Karpas-422 (cell line): Measurements from ENCODE around the gene CHIA. TPM values are rescaled to one million over a fixed set of nuclear protein-coding genes. Genes with fewer than 3 reads are reported as not detected.
"Not testable (repeated sequence)": the region's sequence is repeated elsewhere in the genome, so short reads cannot be mapped to it uniquely, and the experiment has no call there.

Source experiments
- DNase-seq: peaks from one replicate; pipeline ENCODE4 v3.0.0-alpha.2; 2015
- H2AFZ ChIP-seq: fragments of 200-600 bp; sonication (generic); 2 replicates; pipeline ENCODE4 v1.6.1; 2014; ENCODE audit warnings: antibody characterized with exemption, low read length, mixed read lengths
- H3K27ac ChIP-seq: fragments of 200-600 bp; sonication (generic); 2 replicates; pipeline ENCODE4 v1.5.1; 2014; ENCODE audit warnings: mild to moderate bottlenecking, low read length, moderate library complexity
- H3K27me3 ChIP-seq: fragments of 200-600 bp; sonication (generic); 2 replicates; pipeline ENCODE4 v1.6.1; 2014; ENCODE audit warnings: low read length, mixed read lengths
- H3K36me3 ChIP-seq: fragments of 200-600 bp; sonication (generic); 2 replicates; pipeline ENCODE4 v1.6.1; 2014; ENCODE audit warnings: low read length, mixed read lengths; ENCODE audit not compliant: insufficient read depth
- H3K4me1 ChIP-seq: fragments of 200-600 bp; sonication (generic); 2 replicates; pipeline ENCODE4 v1.6.1; 2014; ENCODE audit warnings: mild to moderate bottlenecking, low read length, mixed read lengths
- H3K4me2 ChIP-seq: fragments of 200-600 bp; sonication (generic); 2 replicates; pipeline ENCODE4 v1.6.1; 2014; ENCODE audit warnings: low read length, low read depth, mild to moderate bottlenecking; ENCODE audit not compliant: poor library complexity, severe bottlenecking
- H3K4me3 ChIP-seq: fragments of 200-600 bp; sonication (generic); 2 replicates; pipeline ENCODE4 v1.5.1; 2014; ENCODE audit warnings: mild to moderate bottlenecking, antibody characterized with exemption, low read length, mixed read lengths
- H3K79me2 ChIP-seq: fragments of 200-600 bp; sonication (generic); 2 replicates; pipeline ENCODE4 v1.6.1; 2014; ENCODE audit warnings: mild to moderate bottlenecking, low read length, mixed read lengths
- H3K9ac ChIP-seq: fragments of 200-600 bp; sonication (generic); 2 replicates; pipeline ENCODE4 v1.6.0; 2014; ENCODE audit warnings: low read length
- H3K9me2 ChIP-seq: fragments of 200-600 bp; sonication (generic), shearing (Covaris generic); replicated peaks from 2 replicates; pipeline ENCODE4 v1.6.0; 2014; ENCODE audit warnings: mild to moderate bottlenecking, low read length, moderate library complexity; ENCODE audit not compliant: insufficient read depth
- H3K9me3 ChIP-seq: fragments of 300-700, 200-600 bp; sonication (generic); 2 replicates; pipeline ENCODE4 v1.6.1; 2014; ENCODE audit warnings: low read length, mixed read lengths
- H4K20me1 ChIP-seq: fragments of 200-600 bp; sonication (generic); 2 replicates; pipeline ENCODE4 v1.6.1; 2014; ENCODE audit warnings: mild to moderate bottlenecking, antibody characterized with exemption, low read length, low read depth; ENCODE audit not compliant: insufficient read depth
- small RNA-seq: library from RNA; depleted of rRNA; stranded (forward); fragments of <200 nt; gene quantifications from one replicate; pipeline ENCODE3, GENCODE V24; 2014
- total RNA-seq: library from RNA; depleted of rRNA; stranded (reverse); fragments of >200 nt; shearing (Covaris generic); gene quantifications from 2 replicates; pipeline ENCODE4 v1.2.3, GENCODE V29; 2014; ENCODE audit warnings: low replicate concordance; rRNA removed

CHIA gene
- total RNA-seq, 1 experiment from 2014 or later: not detected

DNA sequence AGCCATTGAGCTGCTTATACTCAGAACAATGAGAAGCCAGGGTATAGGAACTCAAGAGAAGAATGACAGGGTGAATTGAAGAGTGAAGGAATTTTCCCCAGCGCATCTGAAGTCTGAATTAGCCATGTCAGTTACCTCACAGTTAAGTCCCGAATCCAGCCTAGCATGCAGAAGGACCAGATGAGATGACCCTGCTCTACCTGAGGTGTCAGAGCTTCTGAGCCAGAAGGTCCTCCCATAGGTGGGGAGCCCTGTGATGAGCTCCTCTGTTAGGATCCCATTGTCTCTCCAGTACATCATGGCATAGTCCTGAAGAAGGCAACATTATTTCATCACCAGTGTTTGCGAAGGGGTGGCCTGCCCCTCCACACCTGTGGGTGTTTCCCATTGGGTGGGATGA, 68.7 kb downstream of the CHIA start:
- peaks cover 6% of the 10 kb centered on the region for H3K4me1 ChIP-seq
- H3K9me3 ChIP-seq: no peaks in the 10 kb centered on the region
- no peak overlapping the region for H3K9ac ChIP-seq
- no peak for DNase-seq
- no peak overlapping the region for H3K4me3 ChIP-seq
- no peaks in the 10 kb centered on the region for H3K9me2 ChIP-seq
- no peaks in the 10 kb centered on the region for H4K20me1 ChIP-seq
- no peak overlapping the region for H3K4me2 ChIP-seq
- no peak overlapping the region for H2AFZ ChIP-seq
- H3K36me3 ChIP-seq: no peaks in the 10 kb centered on the region
- no peak overlapping the region for H3K27ac ChIP-seq
- H3K27me3 ChIP-seq: no peaks in the 10 kb centered on the region
- no peaks in the 10 kb centered on the region for H3K79me2 ChIP-seq

- not testable (repeated sequence) for DNase-seq, H3K79me2 ChIP-seq, H3K4me1 ChIP-seq, H3K27me3 ChIP-seq, H3K4me3 ChIP-seq, H3K36me3 ChIP-seq, H3K4me2 ChIP-seq, H4K20me1 ChIP-seq, H3K27ac ChIP-seq, H3K9me3 ChIP-seq, H2AFZ ChIP-seq, H3K9me2 ChIP-seq, H3K9ac ChIP-seq
Observed at GRCh38 chr1:111360257-111360656, 69.6 kb downstream of the CHIA start.

DNA sequence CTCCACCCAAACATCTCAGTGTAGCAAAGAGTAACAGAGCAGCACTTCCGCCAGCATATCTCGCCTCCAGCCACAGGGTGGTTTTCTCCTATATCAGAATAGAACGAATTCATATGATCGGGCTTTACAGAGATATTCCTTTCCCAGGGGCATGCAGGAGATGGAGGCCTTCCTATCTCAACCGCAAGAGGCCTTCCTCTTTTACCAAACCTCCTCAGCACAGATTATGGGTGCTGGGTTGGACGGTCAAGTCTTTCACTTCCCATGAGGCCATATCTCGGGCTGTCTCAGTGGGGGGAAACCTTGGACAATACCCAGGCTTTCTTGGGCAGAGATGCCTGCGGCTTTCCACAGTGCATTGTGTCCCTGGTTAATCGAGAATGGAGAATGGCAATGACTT, 71.1 kb downstream of the CHIA start:
- DNase-seq: no peak
- H3K36me3 ChIP-seq: no peaks in the 10 kb centered on the region
- no peak overlapping the region for H3K4me2 ChIP-seq
- no peak overlapping the region for H3K9ac ChIP-seq
- no peaks in the 10 kb centered on the region for H3K79me2 ChIP-seq
- no peaks in the 10 kb centered on the region for H4K20me1 ChIP-seq
- H3K27ac ChIP-seq: no peak overlapping the region
- H3K9me2 ChIP-seq: no peaks in the 10 kb centered on the region
- H3K9me3 ChIP-seq: no peaks in the 10 kb centered on the region
- peaks cover 6% of the 10 kb centered on the region for H3K4me1 ChIP-seq
- H3K27me3 ChIP-seq: no peaks in the 10 kb centered on the region
- no peak overlapping the region for H3K4me3 ChIP-seq
- H2AFZ ChIP-seq: no peak overlapping the region

- Histone ChIP-seq H3K79me2 (no peaks in the 10 kb centered on the region), H3K9ac (no peak overlapping the region), H3K36me3 (no peaks in the 10 kb centered on the region), H3K9me3 (no peaks in the 10 kb centered on the region), H3K4me1 (peaks cover 6% of the 10 kb centered on the region), H4K20me1 (no peaks in the 10 kb centered on the region), H3K27me3 (no peaks in the 10 kb centered on the region), H3K4me2 (no peak overlapping the region), H3K4me3 (no peak overlapping the region), H3K9me2 (no peaks in the 10 kb centered on the region), H2AFZ (no peak overlapping the region), H3K27ac (no peak overlapping the region)
- DNase-seq: no peak
Observed at GRCh38 chr1:111364690-111365089, 74.0 kb downstream of the CHIA start.

GRCh38 chr1:111366256-111366655, 75.6 kb downstream of the CHIA start:
- Histone ChIP-seq H3K4me2 (no peak overlapping the region), H3K4me3 (no peak overlapping the region), H3K27ac (no peak overlapping the region), H3K9me3 (no peaks in the 10 kb centered on the region), H4K20me1 (no peaks in the 10 kb centered on the region), H2AFZ (no peak overlapping the region), H3K79me2 (no peaks in the 10 kb centered on the region), H3K36me3 (no peaks in the 10 kb centered on the region), H3K4me1 (no peaks in the 10 kb centered on the region), H3K9me2 (no peaks in the 10 kb centered on the region), H3K27me3 (no peaks in the 10 kb centered on the region), H3K9ac (no peak overlapping the region)
- DNase-seq: no peak

DNA sequence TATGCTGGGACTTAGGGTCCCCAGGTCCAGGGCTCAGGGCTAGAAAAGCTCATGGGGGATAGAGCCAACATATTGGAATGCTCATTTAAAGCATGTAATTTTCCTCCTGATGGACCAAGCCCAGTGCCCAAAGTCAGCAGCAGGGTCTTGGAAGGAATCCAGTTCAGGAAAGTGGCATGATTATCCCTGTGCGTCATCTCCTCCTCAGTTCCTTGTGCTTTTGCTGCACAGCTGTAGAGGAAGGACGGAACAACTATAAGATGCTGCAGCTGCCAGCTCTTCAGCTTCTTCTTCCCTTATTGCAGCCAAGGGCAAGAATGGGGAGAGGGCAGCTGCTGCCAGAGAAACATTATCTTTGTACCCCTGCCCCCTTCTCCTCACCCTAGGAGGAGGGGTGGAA, 78.5 kb downstream of the CHIA start:
- H3K79me2 ChIP-seq: no peaks in the 10 kb centered on the region
- H3K9me3 ChIP-seq: no peaks in the 10 kb centered on the region
- no peaks in the 10 kb centered on the region for H4K20me1 ChIP-seq
- H3K9me2 ChIP-seq: no peaks in the 10 kb centered on the region
- no peaks in the 10 kb centered on the region for H3K36me3 ChIP-seq
- H3K27ac ChIP-seq: no peak overlapping the region
- H3K9ac ChIP-seq: no peak overlapping the region
- no peaks in the 10 kb centered on the region for H3K27me3 ChIP-seq
- H3K4me2 ChIP-seq: no peak overlapping the region
- H2AFZ ChIP-seq: no peak overlapping the region
- H3K4me3 ChIP-seq: no peak overlapping the region
- no peaks in the 10 kb centered on the region for H3K4me1 ChIP-seq
- no peak for DNase-seq

DNA sequence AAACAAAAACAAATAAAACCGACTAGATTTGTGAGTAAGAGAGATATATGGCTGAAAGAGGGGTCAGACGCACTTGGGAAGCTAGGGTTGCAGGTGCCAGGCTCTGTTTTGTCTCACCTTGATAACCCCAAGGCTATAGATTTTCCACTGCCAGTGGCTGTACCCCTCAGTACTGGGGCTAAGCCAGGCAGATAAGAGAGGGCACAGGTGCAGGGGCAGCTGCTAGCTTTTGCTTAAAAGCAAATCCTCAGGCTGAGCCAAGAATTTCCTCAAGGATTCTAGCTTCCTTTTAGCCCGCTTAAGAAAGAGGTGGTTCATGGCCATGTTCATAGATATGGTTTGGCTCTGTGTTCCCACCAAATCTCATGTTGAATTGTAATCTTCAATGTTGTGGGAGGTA, 79.0 kb downstream of the CHIA start:
- Histone ChIP-seq H3K4me1 (no peaks in the 10 kb centered on the region), H3K4me3 (no peak overlapping the region), H3K27me3 (no peaks in the 10 kb centered on the region), H3K9ac (no peak overlapping the region), H3K79me2 (no peaks in the 10 kb centered on the region), H3K4me2 (no peak overlapping the region), H2AFZ (no peak overlapping the region), H4K20me1 (no peaks in the 10 kb centered on the region), H3K36me3 (no peaks in the 10 kb centered on the region), H3K9me3 (no peaks in the 10 kb centered on the region), H3K27ac (no peak overlapping the region), H3K9me2 (no peaks in the 10 kb centered on the region)
- no peak for DNase-seq

Small RNA genes within 50 kb of the gene (small RNA-seq; reads per million reads assigned to genes)
- not detected for gene AL356387.2

Other genes starting within 250 kb of the CHIA start
- 142 and 268 TPM in 2 replicates for gene DRAM2, start 150.8 kb upstream of the CHIA start, total RNA-seq
- gene CEPT1, start 150.6 kb upstream of the CHIA start, total RNA-seq: 60.5 and 136 TPM in 2 replicates
- gene DENND2D, start 90.2 kb upstream of the CHIA start, total RNA-seq: 80.2 and 90.9 TPM in 2 replicates
- not detected in 2 replicates for gene CHI3L2, start 63.1 kb upstream of the CHIA start, total RNA-seq
- gene OVGP1, start 136.9 kb downstream of the CHIA start, total RNA-seq: 0.90 and 1.3 TPM in 2 replicates
- gene WDR77, start 158.4 kb downstream of the CHIA start, total RNA-seq: 58.0 and 59.7 TPM in 2 replicates
- gene ATP5PB, start 158.6 kb downstream of the CHIA start, total RNA-seq: 362 and 590 TPM in 2 replicates
- gene C1orf162, start 183.1 kb downstream of the CHIA start, total RNA-seq: 0.29 and 0.48 TPM in 2 replicates
- gene ADORA3, start 212.8 kb downstream of the CHIA start, total RNA-seq: not detected in 2 replicates
- gene TMIGD3, start 212.8 kb downstream of the CHIA start, total RNA-seq: not detected in 2 replicates